ENCODE data around the gene GPR12. TPM values are rescaled to one million over a fixed set of nuclear protein-coding genes. Genes with fewer than 3 reads are reported as not detected.

Gene GPR12, protein sequence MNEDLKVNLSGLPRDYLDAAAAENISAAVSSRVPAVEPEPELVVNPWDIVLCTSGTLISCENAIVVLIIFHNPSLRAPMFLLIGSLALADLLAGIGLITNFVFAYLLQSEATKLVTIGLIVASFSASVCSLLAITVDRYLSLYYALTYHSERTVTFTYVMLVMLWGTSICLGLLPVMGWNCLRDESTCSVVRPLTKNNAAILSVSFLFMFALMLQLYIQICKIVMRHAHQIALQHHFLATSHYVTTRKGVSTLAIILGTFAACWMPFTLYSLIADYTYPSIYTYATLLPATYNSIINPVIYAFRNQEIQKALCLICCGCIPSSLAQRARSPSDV
- total RNA-seq: under 1 TPM in 3 of 4 donors, not detected in 1; under 0.01 to 0.63 (median 0.39) TPM

- TF ChIP-seq POLR2A (IDR thresholded peaks at IDR 0.05) (no peak), EP300 (IDR thresholded peaks at IDR 0.05) (no peak)
- TF ChIP-seq, protein P1, sequence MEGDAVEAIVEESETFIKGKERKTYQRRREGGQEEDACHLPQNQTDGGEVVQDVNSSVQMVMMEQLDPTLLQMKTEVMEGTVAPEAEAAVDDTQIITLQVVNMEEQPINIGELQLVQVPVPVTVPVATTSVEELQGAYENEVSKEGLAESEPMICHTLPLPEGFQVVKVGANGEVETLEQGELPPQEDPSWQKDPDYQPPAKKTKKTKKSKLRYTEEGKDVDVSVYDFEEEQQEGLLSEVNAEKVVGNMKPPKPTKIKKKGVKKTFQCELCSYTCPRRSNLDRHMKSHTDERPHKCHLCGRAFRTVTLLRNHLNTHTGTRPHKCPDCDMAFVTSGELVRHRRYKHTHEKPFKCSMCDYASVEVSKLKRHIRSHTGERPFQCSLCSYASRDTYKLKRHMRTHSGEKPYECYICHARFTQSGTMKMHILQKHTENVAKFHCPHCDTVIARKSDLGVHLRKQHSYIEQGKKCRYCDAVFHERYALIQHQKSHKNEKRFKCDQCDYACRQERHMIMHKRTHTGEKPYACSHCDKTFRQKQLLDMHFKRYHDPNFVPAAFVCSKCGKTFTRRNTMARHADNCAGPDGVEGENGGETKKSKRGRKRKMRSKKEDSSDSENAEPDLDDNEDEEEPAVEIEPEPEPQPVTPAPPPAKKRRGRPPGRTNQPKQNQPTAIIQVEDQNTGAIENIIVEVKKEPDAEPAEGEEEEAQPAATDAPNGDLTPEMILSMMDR (IDR thresholded peaks at IDR 0.05): no peak
- 1 to 3% methylated on average over 32 to 61 of the region's 87 CpGs for WGBS, 2 donors
- Histone ChIP-seq H3K9me3 (no peaks in the 10 kb centered on the region), H3K4me1 (peaks cover 0 to 17% (median 5%) of the 10 kb centered on the region in 4 donors), H3K4me3 (peak within 1 kb of the TSS in 3 of 4 donors; percentile 20 to 50 (median 33)), H3K27me3 (peaks cover 0 to 66% of the 10 kb centered on the region in 2 donors), H3K36me3 (no peaks in the 10 kb centered on the region), H3K27ac (no peak within 1 kb of the TSS)
- no peak for DNase-seq (ENCODE audit: low spot score in 2 of 2)
These were observed at the start of gene GPR12 for GRCh38 chr13:26759907-26760831. GPR12 (minus strand) TSS chr13:26760786; CDS start chr13:26759827, 959 bp downstream.

GRCh38 chr13:26810095-26810494 is 49.5 kb upstream of the GPR12 start:
- TF ChIP-seq EP300 (IDR thresholded peaks at IDR 0.05): no peak

DNA sequence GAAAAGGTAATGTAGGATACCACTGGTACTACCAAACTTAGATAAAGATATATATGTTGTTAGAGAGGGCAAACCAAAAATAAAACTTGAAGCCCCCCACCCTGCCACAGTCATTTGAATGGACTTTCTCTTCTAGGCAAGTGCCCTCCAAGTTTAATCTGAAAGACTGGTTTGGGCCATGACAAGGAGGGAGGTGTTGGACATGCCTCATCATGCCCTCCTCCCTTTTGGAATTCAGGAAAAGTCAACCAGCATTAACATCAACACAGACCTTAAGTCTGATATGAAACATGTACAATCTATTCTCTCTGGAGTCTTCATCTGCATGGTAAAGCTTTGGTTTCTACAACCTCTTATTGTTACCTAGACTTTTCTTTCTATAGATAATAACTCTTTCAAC is 46.3 kb upstream of the GPR12 start:
- H3K27ac ChIP-seq: no peak overlapping the region
- no peak for DNase-seq (ENCODE audit: low spot score in 2 of 2)
- no peaks in the 10 kb centered on the region for H3K36me3 ChIP-seq
- no peaks in the 10 kb centered on the region for H3K4me1 ChIP-seq
- no peaks in the 10 kb centered on the region for H3K27me3 ChIP-seq
- H3K4me3 ChIP-seq: no peak overlapping the region
- no peak for TF ChIP-seq EP300 (IDR thresholded peaks at IDR 0.05)
- no peak for TF ChIP-seq POLR2A (IDR thresholded peaks at IDR 0.05)
- TF ChIP-seq, protein P1 (IDR thresholded peaks at IDR 0.05): no peak
- peaks cover 0 to 21% (median 1%) of the 10 kb centered on the region in 4 donors for H3K9me3 ChIP-seq

More at GRCh38 chr13:26810095-26810494, 49.5 kb upstream of the GPR12 start:
- Histone ChIP-seq H3K4me3 (no peak overlapping the region), H3K36me3 (no peaks in the 10 kb centered on the region), H3K27me3 (no peaks in the 10 kb centered on the region), H3K9me3 (peaks cover 0 to 5% (median under 1%) of the 10 kb centered on the region in 4 donors), H3K27ac (no peak overlapping the region), H3K4me1 (no peaks in the 10 kb centered on the region)
- 44 to 45% methylated on average over 2 of the region's 2 CpGs for WGBS, 2 donors
- no peak for DNase-seq (ENCODE audit: low spot score in 2 of 2)

DNA sequence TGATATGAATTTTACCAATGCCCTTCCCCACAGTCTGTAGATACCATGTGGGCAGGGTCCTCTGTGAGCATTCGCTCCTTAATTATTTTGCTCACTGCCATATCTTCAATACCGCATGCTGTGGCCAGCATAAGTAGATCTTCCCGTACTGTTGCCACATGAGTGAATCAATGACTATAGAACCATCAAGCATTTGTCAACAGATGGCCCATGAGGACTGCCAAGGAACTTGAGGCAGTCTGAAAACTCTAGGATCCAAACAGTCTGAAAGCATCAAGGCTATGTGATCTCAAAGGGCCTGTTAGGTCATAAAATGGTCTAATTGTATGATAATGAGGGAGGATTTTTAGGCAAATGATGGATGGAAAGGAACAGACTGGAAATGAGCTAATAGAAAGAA is 27.4 kb upstream of the GPR12 start:
- peaks cover 0 to 3% (median 0%) of the 10 kb centered on the region in 4 donors for H3K4me1 ChIP-seq
- H3K27me3 ChIP-seq: no peaks in the 10 kb centered on the region
- H3K27ac ChIP-seq: no peak overlapping the region
- H3K36me3 ChIP-seq: no peaks in the 10 kb centered on the region
- H3K9me3 ChIP-seq: no peaks in the 10 kb centered on the region
- no peak for TF ChIP-seq EP300 (IDR thresholded peaks at IDR 0.05)
- TF ChIP-seq, protein P1 (IDR thresholded peaks at IDR 0.05): no peak
- no peak for TF ChIP-seq POLR2A (IDR thresholded peaks at IDR 0.05)
- no peak for DNase-seq (ENCODE audit: low spot score in 2 of 2)
- H3K4me3 ChIP-seq: no peak overlapping the region
- 81 to 89% methylated on average over 3 of the region's 3 CpGs for WGBS, 2 donors

- H3K27ac ChIP-seq: no peak overlapping the region
- H3K36me3 ChIP-seq: no peaks in the 10 kb centered on the region
- no peaks in the 10 kb centered on the region for H3K27me3 ChIP-seq
- peaks cover 0 to 3% (median 0%) of the 10 kb centered on the region in 4 donors for H3K4me1 ChIP-seq
- no peak overlapping the region for H3K4me3 ChIP-seq
- 62 to 68% methylated on average over 2 of the region's 2 CpGs for WGBS, 2 donors
- no peak for DNase-seq (ENCODE audit: low spot score in 2 of 2)
- peaks cover 0 to 10% (median 0%) of the 10 kb centered on the region in 4 donors for H3K9me3 ChIP-seq
- TF ChIP-seq POLR2A (IDR thresholded peaks at IDR 0.05) (no peak), EP300 (IDR thresholded peaks at IDR 0.05) (no peak)
- TF ChIP-seq, protein P1 (IDR thresholded peaks at IDR 0.05): no peak
These were observed 26.2 kb upstream of the GPR12 start for GRCh38 chr13:26786651-26787295.
